22Rv1 (cell line): Measurements from ENCODE around the gene TPST2.

Source experiments
- ZFX ChIP-seq: fragments of 450-650 bp; IDR thresholded peaks from 2 replicates; pipeline ENCODE4 v1.6.1; 2017; ENCODE audit warnings: antibody characterized with exemption, borderline replicate concordance
- TF ChIP-seq, protein P1 (sequence below): fragments of 450-650 bp; IDR thresholded peaks from 2 replicates; pipeline ENCODE4 v1.5.1; 2017; ENCODE audit warnings: mild to moderate bottlenecking

DNA sequence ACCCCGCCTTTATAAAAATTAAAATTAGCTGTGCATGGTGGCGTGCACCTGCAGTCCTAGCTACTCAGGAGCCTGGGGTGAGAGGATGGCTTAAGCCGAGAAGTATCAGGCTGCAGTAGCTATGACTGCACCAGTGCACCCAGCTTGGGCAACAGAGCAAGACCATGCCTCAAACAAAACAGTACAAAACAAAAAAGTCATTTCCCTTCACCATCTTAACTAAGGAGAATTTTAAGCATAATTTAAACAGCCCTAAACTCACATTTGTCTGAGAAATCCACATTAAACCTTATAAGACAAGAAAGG, 54.4 kb downstream of the TPST2 start:
- TF ChIP-seq, protein P1, sequence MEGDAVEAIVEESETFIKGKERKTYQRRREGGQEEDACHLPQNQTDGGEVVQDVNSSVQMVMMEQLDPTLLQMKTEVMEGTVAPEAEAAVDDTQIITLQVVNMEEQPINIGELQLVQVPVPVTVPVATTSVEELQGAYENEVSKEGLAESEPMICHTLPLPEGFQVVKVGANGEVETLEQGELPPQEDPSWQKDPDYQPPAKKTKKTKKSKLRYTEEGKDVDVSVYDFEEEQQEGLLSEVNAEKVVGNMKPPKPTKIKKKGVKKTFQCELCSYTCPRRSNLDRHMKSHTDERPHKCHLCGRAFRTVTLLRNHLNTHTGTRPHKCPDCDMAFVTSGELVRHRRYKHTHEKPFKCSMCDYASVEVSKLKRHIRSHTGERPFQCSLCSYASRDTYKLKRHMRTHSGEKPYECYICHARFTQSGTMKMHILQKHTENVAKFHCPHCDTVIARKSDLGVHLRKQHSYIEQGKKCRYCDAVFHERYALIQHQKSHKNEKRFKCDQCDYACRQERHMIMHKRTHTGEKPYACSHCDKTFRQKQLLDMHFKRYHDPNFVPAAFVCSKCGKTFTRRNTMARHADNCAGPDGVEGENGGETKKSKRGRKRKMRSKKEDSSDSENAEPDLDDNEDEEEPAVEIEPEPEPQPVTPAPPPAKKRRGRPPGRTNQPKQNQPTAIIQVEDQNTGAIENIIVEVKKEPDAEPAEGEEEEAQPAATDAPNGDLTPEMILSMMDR: no peak
- TF ChIP-seq ZFX: no peak
